ENCODE results near the gene CRYZL1. TPM values are rescaled to one million over a fixed set of nuclear protein-coding genes. Genes with fewer than 3 reads are reported as not detected.
A peak's percentile ranks its signal among the peaks of the same experiment; 100 is the strongest.

Gene CRYZL1
- polyA plus RNA-seq, 3 donors: 25.9 to 30.6 (median 26.1) TPM

DNA sequence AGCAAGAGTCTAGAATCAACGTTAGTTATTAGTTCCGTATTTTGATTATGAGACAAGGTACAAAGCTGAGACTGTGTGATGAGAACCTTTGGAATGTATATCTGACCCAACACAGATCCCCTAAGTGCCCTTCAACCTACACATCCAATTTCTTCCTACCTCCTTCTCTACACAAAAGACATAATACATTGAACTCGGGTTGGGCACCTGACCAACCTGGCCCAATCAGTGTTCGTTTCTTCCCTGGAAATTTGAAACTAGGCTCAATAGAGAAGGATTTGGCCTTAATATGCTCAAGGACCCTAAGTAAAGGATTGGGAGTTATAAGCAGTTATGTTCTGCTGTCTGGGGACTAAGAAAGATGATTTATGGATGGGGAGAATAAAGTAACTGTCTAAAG is 12.9 kb upstream of the CRYZL1 start:
- peaks cover 30% of the 10 kb centered on the region for H3K79me2 ChIP-seq (ENCODE audit: insufficient read depth, low read length)
- no peaks in the 10 kb centered on the region for H3K27me3 ChIP-seq (ENCODE audit: control insufficient read depth in 2 of 2, insufficient read depth in 2 of 2, low read length in 2 of 2)
- peaks cover 47% of the 10 kb centered on the region for H3K4me1 Mint-ChIP-seq
- H3K4me3 Mint-ChIP-seq: no peak overlapping the region
- H3K4me1 ChIP-seq (ENCODE audit: control insufficient read depth in 1 of 2, insufficient read depth in 2 of 2, low read length in 2 of 2): peaks cover 35 to 46% of the 10 kb centered on the region in 2 donors
- H3K36me3 Mint-ChIP-seq: peaks cover 2 to 3% of the 10 kb centered on the region in 2 donors
- H3K9me3 Mint-ChIP-seq: no peaks in the 10 kb centered on the region
- intact Hi-C loops (cut with micrococcal nuclease): no loop called here
- no peak overlapping the region for H3K4me3 ChIP-seq (replicated peaks in 1 of 3; ENCODE audit: low read depth in 2 of 3, low read length in 3 of 3)
- H3K27ac ChIP-seq (ENCODE audit: low read depth in 1 of 2, low read length in 2 of 2): peak overlapping the region in 1 of 2 donors; percentile 3
- H3K27me3 Mint-ChIP-seq (ENCODE audit: low read depth in 3 of 3): peaks cover 1 to 7% (median 2%) of the 10 kb centered on the region in 3 donors
- DNase-seq: no peak
- peaks cover 4% of the 10 kb centered on the region for H4K20me1 ChIP-seq (ENCODE audit: insufficient read depth, low read length)
- H3K9me3 ChIP-seq (replicated peaks in 1 of 2; ENCODE audit: control insufficient read depth in 1 of 2, insufficient read depth in 1 of 2, low read length in 2 of 2): no peaks in the 10 kb centered on the region
- H3K4me2 ChIP-seq (replicated peaks; ENCODE audit: extremely low read depth, low read length, poor library complexity, severe bottlenecking): no peak overlapping the region
- no peaks in the 10 kb centered on the region for H3K36me3 ChIP-seq (replicated peaks in 1 of 2; ENCODE audit: control insufficient read depth in 1 of 2, insufficient read depth in 2 of 2, low read length in 2 of 2)
- WGBS (ENCODE audit: insufficient coverage): no CpG with 5 or more reads among the region's 4 CpGs
- H3K9ac ChIP-seq (ENCODE audit: insufficient read depth, low read length, poor library complexity, severe bottlenecking): no peak overlapping the region
- TF ChIP-seq, protein P1, sequence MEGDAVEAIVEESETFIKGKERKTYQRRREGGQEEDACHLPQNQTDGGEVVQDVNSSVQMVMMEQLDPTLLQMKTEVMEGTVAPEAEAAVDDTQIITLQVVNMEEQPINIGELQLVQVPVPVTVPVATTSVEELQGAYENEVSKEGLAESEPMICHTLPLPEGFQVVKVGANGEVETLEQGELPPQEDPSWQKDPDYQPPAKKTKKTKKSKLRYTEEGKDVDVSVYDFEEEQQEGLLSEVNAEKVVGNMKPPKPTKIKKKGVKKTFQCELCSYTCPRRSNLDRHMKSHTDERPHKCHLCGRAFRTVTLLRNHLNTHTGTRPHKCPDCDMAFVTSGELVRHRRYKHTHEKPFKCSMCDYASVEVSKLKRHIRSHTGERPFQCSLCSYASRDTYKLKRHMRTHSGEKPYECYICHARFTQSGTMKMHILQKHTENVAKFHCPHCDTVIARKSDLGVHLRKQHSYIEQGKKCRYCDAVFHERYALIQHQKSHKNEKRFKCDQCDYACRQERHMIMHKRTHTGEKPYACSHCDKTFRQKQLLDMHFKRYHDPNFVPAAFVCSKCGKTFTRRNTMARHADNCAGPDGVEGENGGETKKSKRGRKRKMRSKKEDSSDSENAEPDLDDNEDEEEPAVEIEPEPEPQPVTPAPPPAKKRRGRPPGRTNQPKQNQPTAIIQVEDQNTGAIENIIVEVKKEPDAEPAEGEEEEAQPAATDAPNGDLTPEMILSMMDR (IDR thresholded peaks at IDR 0.05): no peak
- no peak overlapping the region for H2AFZ ChIP-seq (ENCODE audit: insufficient read depth, low read depth, low read length, poor library complexity, severe bottlenecking)
- peak overlapping the region in 4 of 7 donors; percentile 32 to 78 (median 67) for H3K27ac Mint-ChIP-seq

DNA sequence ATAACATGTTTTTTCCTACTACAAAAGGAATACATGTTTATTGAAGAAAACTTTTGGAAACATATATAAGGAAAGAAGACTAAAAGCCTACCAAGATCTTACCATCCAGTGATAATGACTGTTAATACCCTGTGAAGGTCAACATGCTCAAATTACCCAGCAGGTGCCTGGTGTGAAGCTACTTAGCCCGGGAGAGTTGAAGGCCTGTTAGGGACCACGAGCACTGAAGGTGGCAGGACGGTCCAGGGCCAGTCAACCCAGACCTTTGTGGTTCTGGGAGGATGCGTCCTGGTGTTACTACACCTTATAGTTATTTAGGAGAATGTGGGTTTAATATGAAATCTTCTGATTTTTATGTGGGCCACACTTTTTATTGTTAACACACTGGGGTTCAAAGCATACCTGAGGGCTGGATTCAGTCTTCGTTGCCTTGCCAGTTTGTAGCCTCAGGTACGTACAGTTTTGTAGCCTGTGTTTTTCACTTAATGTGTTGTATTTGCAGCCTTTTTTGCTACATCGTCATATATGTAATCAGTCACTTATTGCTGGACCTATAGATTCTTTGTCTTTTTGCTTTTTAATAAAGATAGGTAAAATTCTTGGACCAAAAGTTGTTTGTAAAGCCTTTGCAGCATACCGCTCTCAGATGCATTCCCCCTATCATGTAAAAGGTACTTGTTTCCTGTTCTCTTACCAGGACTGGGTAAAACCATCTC is 10.6 kb upstream of the CRYZL1 start:
- TF ChIP-seq, protein P1 (IDR thresholded peaks at IDR 0.05): no peak
- Histone ChIP-seq H3K4me1 (ENCODE audit: control insufficient read depth in 1 of 2, insufficient read depth in 2 of 2, low read length in 2 of 2) (peaks cover 34 to 46% of the 10 kb centered on the region in 2 donors), H3K36me3 (replicated peaks in 1 of 2; ENCODE audit: control insufficient read depth in 1 of 2, insufficient read depth in 2 of 2, low read length in 2 of 2) (no peaks in the 10 kb centered on the region), H2AFZ (ENCODE audit: insufficient read depth, low read depth, low read length, poor library complexity, severe bottlenecking) (no peak overlapping the region), H3K27ac (ENCODE audit: low read depth in 1 of 2, low read length in 2 of 2) (no peak overlapping the region), H3K9ac (ENCODE audit: insufficient read depth, low read length, poor library complexity, severe bottlenecking) (no peak overlapping the region), H3K4me2 (replicated peaks; ENCODE audit: extremely low read depth, low read length, poor library complexity, severe bottlenecking) (no peak overlapping the region), H4K20me1 (ENCODE audit: insufficient read depth, low read length) (peaks cover 8% of the 10 kb centered on the region), H3K4me3 (replicated peaks in 1 of 3; ENCODE audit: low read depth in 2 of 3, low read length in 3 of 3) (no peak overlapping the region), H3K79me2 (ENCODE audit: insufficient read depth, low read length) (peaks cover 40% of the 10 kb centered on the region), H3K9me3 (replicated peaks in 1 of 2; ENCODE audit: control insufficient read depth in 1 of 2, insufficient read depth in 1 of 2, low read length in 2 of 2) (no peaks in the 10 kb centered on the region), H3K27me3 (ENCODE audit: control insufficient read depth in 2 of 2, insufficient read depth in 2 of 2, low read length in 2 of 2) (no peaks in the 10 kb centered on the region)
- DNase-seq: no peak
- H3K9me3 Mint-ChIP-seq: no peaks in the 10 kb centered on the region
- peaks cover 2 to 3% of the 10 kb centered on the region in 2 donors for H3K36me3 Mint-ChIP-seq
- 100% methylated on average over 4 of the region's 8 CpGs for WGBS (ENCODE audit: insufficient coverage)
- intact Hi-C loops (cut with micrococcal nuclease): no loop called here
- H3K4me1 Mint-ChIP-seq: peaks cover 48% of the 10 kb centered on the region
- no peak overlapping the region for H3K27ac Mint-ChIP-seq
- peaks cover 1 to 7% (median 2%) of the 10 kb centered on the region in 3 donors for H3K27me3 Mint-ChIP-seq (ENCODE audit: low read depth in 3 of 3)
- H3K4me3 Mint-ChIP-seq: no peak overlapping the region
